Ishikawa (cell line): ENCODE results near the gene CCDC138.

ENCODE experiments used
- CEBPB ChIP-seq: IDR thresholded peaks from 2 replicates; pipeline ENCODE4 v1.6.1; 2012
- CREB1 ChIP-seq: IDR thresholded peaks from 2 replicates; pipeline ENCODE4 v1.6.1; 2012; ENCODE audit warnings: low read depth
- EGR1 ChIP-seq: IDR thresholded peaks from 2 replicates; pipeline ENCODE4 v1.6.1; 2012
- EP300 ChIP-seq: IDR thresholded peaks from 2 replicates; pipeline ENCODE4 v1.6.1; 2012; ENCODE audit warnings: borderline replicate concordance
- FOXM1 ChIP-seq: IDR thresholded peaks from 2 replicates; pipeline ENCODE4 v1.6.1; 2012; ENCODE audit warnings: low read depth, borderline replicate concordance
- NFIC ChIP-seq: IDR thresholded peaks from 2 replicates; pipeline ENCODE4 v1.6.1; 2012
- RAD21 ChIP-seq: IDR thresholded peaks from 2 replicates; pipeline ENCODE4 v1.6.1; 2012; ENCODE audit warnings: low read depth
- REST ChIP-seq: IDR thresholded peaks from 2 replicates; pipeline ENCODE4 v1.6.1; 2012; ENCODE audit warnings: low read depth, mild to moderate bottlenecking
- TAF1 ChIP-seq: IDR thresholded peaks from 2 replicates; pipeline ENCODE4 v1.6.1; 2012; ENCODE audit warnings: low read depth, mild to moderate bottlenecking
- TCF12 ChIP-seq: IDR thresholded peaks from 2 replicates; pipeline ENCODE4 v1.6.1; 2012; ENCODE audit warnings: low read depth
- TEAD4 ChIP-seq: IDR thresholded peaks from 2 replicates; pipeline ENCODE4 v1.6.1; 2012
- USF1 ChIP-seq: IDR thresholded peaks from 2 replicates; pipeline ENCODE4 v1.6.1; 2012
- YY1 ChIP-seq: IDR thresholded peaks from 2 replicates; pipeline ENCODE4 v1.6.1; 2012; ENCODE audit warnings: low read depth

GRCh38 chr2:108919571-108920373 lies 133.2 kb downstream of the CCDC138 start:
- no peak for TF ChIP-seq REST
- no peak for TF ChIP-seq EP300
- no peak for TF ChIP-seq YY1
- no peak for TF ChIP-seq CEBPB
- TF ChIP-seq TEAD4: no peak
- TF ChIP-seq RAD21: no peak
- TF ChIP-seq NFIC: no peak
- TF ChIP-seq CREB1: no peak
- no peak for TF ChIP-seq FOXM1
- no peak for TF ChIP-seq TAF1
- TF ChIP-seq EGR1: no peak
- TF ChIP-seq USF1: no peak
- no peak for TF ChIP-seq TCF12
